Fibroblast of skin of back (primary cell): ENCODE measurements around the gene DYRK1B.
A peak's percentile ranks its signal among the peaks of the same experiment; 100 is the strongest.

Source experiments
- DNase-seq: peaks from one replicate; pipeline ENCODE4 v3.0.0-alpha.2; 2013

DYRK1B gene

DNA sequence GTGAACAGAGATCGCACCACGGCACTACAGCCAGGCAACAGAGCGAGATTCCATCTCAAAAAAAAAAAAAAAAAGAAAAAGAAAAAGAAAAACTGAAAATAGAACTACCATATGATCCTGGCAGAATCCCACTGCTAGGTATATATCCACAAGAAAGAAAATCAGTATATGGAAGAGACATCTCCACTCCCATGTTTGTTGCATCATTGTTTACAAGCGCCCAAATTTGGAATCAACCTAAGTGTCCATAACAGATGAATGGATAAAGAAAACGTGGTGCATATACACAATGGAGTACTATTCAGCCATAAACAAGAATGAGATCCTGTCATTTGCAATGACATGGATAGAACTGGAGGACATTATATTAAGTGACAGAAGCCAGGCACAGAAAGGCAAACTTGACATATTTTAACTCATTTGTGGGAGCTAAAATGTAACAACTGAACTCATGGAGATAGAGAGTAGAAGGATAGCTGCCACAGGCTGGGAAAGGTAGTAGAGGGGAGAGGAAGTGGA, 26.1 kb downstream of the DYRK1B start:
- no peak for DNase-seq

DNA sequence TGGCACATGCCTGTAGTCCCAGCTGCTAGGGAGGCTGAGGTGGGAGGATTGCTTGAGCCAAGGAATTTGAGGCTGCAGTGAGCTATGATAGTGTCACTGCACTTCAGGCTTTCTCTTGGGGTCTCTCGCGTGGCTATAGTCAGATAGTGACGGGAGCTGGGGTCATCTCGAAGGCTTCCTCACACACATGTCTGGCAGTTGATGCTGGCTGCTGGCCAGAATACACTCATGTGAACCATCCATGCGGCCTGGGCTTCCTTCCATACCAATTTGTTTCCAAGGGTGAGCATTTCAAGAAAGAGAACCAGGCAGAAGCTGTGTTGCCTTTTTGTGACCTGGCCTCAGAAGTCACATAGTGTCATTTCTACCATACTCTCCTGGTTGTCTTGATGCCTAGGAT, 28.9 kb downstream of the DYRK1B start:
- peak; percentile 15 for DNase-seq

DNA sequence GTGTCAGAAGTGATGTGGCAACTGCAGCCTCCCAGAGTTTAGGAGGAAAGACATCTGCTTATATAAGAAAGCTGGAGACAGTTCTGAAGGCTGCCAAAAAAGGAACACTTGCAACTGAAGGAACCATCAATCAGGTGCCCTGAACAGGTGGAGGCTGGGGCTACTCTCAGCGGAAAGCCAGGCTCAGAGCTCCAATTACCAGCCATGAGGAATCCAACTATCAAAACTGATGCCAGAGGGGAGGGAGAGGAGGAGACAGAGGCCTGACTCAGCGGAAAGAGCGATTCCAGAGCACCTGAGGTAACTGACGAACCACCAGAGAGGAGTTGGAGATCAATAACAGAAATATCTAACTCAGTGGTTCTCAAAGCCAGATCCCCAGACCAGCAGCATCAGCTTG, 31.0 kb downstream of the DYRK1B start:
- no peak for DNase-seq

DNA sequence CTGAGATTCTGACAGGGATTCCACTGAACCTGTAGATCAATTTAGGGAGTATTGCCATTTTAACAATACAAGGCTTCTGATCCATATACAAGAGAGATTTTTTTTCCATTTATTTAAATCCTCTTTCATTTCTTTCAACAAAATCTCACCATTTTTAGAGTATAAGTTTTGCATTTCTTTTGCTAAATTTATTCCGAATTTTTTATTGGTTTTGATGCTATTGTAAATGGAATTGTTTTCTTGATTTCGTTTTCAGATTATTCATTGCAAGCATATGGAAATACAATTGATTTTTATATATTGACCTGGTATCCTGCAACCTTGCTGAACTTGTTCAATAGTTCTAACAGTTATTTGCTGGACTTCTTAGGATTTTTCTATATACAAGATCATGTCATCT, 36.9 kb downstream of the DYRK1B start:
- no peak for DNase-seq

DNA sequence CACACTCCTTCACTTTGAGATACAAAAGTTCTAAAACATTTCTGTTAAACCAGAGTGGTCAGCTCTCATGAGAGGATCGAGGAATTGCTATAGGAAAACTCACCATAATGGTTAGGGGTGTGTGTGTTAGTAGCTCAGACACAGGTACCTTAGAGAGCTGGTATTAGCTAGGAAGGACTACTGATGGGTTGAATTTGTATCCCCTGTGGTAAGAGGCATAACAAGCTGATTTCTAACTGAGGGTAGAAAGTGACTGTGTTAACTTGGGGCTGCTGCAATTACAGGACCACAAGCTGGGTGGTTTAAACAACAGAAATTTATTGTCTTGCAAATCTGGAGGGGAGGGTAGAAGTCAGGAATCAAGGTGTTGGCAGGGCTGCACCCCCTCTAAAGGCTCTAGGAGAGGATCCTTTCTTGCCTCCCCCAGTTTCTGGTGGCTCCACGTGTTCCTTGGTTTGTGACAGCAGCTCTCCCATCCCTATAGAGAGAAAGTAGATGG, 37.9 kb downstream of the DYRK1B start:
- no peak for DNase-seq

DNA sequence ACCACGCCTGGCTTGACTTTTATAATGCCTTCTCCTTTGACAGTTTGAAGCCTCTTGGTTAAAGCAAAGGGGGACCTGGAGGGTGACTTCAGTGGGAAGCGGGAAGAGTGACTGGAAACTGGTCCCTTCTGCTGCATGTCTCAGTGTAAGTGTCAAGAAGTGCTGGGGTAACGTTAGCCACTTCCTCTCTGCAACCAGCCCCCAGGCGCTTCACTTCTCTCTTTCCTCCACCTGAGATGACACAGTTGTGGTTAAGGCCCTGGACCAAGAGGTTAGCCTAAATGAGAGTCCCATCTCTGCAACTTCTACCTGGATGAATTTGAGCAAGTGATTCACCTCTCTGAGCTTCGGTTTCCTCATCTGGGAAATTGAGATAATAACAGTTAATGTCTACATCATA, 39.0 kb downstream of the DYRK1B start:
- DNase-seq = no peak

GRCh38 chr19:39792999-39793546, 40.9 kb downstream of the DYRK1B start:
- DNase-seq = peak; percentile 83

- DNase-seq = no peak
Measured at GRCh38 chr19:39788244-39788643, 45.7 kb downstream of the DYRK1B start.

DNA sequence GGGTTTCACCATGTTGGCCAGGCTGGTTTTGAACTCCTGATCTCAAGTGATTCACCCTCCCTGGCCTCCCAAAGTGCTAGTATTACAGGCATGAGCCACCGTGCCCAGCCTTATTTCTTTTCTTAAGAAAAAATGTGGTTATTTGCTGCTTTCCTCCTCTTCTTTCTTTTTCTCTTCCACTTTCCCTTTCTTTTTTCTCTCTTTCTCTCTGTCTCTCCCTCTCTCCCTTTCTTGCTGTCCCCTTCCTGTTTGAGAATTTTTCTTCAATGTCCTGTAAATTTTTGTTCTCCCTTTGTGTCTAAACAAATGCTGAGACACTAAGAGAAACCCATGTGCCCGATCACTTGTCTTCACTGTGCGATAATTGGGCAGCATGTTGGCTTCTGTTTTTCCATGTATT, 53.1 kb downstream of the DYRK1B start:
- DNase-seq = no peak

- no peak for DNase-seq
Measured at GRCh38 chr19:39778763-39779162, 55.2 kb downstream of the DYRK1B start, which contains the start of gene LEUTX. LEUTX (plus strand) TSS chr19:39778854; CDS start chr19:39778921, 67 bp downstream.
